Middle frontal gyrus (tissue), 1 donor: ENCODE measurements around the gene FGF2.
"Not testable (repeated sequence)": the region's sequence is repeated elsewhere in the genome, so short reads cannot be mapped to it uniquely, and the experiment has no call there.

ENCODE experiments used
- DNase-seq: peaks from one replicate; pipeline ENCODE4 v3.0.0-alpha.2; 2015; ENCODE audit warnings: low spot score; ENCODE audit errors: extremely low spot score

Gene FGF2

DNA sequence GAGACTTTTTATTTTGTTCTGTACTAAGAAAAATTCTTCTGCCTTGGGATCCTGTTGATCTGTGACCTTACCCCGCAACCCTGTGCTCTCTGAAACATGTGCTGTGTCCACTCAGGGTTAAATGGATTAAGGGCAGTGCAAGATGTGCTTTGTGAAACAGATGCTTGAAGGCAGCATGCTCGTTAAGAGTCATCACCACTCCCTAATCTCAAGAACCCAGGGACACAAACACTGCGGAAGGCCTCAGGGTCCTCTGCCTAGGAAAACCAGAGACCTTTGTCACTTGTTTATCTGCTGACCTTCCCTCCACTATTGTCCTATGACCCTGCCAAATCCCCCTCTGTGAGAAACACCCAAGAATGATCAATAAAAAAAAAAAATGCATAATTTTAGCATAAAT lies 13.8 kb upstream of the FGF2 start:
- DNase-seq, result not testable (repeated sequence)

DNA sequence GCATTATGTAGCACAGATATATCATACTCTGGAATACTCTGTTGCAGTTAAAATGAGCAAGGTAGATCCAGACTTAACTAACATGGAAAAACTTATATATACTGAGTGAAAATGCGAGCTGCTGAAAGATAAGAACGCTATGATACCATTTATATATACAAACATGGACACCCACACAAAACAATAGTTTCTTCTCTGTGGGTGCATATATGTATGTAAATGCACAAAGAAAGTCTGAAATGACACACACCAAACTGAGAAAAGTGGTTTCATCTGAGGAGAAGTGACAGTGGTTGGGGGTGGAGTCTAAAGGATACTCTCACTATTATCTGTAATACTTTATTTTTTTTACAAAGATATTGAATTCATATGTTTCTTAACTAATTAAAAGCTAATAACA lies 12.2 kb upstream of the FGF2 start:
- no peak for DNase-seq

DNA sequence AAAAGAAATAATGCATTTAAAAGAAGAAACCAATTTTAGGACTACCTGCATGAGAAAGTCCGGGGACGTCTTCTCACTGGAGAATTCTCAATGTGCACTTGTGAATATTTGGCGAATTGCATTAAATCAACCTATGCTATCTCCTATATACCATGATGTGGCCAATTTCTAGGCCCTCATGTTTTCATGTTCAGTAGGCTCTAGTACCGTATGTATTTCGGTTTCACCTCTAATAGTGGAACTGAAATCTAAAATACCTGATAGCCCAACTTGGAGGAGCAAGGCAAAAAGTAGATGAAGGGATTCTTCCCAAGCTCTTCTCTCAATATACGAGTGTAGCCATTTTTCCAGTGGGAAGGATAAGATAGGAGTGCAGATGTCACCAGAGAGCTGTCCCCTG lies 11.4 kb upstream of the FGF2 start:
- no peak for DNase-seq

DNA sequence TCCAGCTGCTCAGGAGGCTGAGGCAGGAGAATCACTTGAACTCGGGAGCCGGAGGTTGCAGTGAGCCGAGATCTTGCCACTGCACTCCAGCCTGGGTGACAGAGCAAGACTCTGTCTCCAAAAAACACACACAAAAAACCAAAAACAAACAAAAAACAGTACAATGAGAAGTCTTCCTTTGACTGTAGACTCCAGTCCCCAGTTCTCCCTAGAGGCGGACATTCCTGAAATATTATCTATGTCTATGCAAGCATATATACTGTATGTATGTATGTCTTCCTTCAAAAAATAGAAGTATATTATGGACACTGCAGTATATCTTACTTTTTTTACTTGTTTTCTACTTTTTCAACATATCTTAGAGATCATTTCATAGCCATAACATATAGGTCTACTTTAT lies 10.2 kb upstream of the FGF2 start:
- DNase-seq, result no peak

DNA sequence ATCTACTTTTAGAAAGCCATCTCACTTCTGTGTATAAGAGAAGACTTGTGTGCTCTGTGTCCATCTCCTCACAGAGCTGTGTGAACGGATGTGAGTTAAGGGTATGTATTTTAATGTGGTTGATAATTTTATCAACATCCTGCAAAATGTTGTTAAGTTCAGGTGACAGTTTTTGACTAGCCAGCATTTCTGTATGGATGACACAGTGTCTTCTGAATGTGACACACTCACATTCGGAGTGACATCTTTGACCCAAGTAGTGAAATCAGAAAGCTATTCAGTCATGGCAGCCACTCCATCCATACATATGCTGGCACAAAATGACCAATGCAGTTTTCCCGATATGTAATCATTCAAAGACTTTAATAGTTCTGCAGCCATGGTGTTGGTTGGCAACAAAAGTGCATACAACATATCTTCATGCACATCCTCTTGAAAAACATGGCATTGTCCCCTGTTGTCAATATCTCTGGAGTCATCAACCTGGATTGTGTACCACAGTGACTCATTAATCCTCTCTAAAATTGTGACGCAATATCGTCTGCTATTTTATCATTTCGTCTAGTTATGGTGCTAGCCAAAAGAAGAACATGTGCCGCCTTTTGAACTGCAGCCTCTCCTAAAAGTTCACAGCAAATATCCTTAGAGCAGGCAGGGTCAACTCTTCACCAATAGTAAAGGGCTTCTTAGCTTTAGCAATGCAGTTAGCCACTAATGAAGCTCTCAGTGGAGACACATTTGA lies 6.8 kb upstream of the FGF2 start:
- no peak for DNase-seq

DNA sequence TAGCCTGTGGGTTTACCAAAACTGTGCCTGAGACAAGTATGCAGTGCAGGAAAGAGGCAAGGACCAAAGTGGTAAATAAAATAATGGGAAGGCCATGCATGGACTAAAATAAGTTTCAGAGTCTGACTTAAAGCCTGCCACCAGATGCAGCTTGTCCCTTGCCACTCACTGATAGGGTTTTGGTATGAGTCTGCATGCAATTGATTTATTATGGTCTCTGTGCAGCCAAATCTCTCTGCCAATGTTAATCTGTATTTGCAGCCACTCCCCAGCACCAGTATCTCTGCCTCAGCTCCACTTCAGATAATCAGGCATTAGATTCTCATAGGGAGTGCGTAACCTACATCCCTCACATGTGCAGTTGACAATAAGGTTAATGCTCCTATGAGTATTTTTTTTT lies 5.5 kb upstream of the FGF2 start:
- no peak for DNase-seq

DNA sequence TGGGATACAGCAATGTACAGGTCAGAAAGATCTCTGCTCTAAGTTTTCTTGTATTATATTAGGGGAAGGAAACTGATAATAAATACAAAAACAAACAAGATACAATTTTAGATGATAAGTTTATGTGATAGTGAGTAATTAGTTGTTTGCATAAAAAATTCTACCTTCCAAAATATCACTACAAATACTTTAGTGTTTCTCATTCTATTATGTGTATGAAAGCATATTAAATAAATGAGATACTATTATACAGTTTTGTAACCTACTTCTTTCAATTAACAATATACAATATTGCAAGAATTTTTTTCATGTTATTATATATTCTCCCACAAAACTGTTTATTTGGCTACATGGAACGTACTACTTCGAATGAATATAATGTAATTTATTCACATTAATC lies 4.2 kb upstream of the FGF2 start:
- no peak for DNase-seq

DNA sequence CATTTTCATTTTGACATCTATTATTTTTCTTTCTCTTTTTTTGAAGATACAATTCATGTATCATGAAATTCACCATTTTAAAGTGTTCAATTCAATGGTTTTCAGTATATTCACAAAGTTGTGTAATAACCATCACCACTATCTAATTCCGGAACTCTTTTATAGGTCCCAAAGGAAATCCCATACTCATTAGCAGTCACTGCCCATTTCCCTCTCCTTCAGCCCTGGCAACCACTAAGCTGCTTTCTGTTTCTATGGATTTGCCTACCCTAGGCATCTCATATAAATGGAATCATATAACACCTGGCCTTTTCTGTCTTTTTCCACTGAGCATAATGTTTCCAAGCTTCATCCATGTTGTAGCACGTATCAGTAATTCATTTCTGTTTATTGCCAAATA lies 3.2 kb upstream of the FGF2 start:
- no peak for DNase-seq

DNA sequence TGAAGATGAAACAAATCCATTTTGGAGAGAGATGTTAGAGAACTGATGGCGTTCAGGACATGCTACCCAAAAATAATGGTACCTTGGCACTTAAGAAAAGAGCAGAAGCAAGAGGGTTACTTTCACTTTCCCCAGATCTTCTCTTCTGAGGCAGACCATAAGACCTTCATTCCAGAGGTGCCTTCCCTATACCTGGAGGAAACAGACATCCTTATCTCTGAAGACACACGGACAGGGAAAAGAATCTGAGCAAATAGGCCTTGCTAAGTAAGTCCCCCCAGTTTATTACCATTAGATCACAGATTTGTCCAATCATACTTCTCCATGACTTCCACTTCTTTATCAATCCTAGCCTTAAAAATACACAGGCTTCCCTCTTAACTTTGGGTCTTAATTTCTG lies 2.0 kb upstream of the FGF2 start:
- no peak for DNase-seq

DNA sequence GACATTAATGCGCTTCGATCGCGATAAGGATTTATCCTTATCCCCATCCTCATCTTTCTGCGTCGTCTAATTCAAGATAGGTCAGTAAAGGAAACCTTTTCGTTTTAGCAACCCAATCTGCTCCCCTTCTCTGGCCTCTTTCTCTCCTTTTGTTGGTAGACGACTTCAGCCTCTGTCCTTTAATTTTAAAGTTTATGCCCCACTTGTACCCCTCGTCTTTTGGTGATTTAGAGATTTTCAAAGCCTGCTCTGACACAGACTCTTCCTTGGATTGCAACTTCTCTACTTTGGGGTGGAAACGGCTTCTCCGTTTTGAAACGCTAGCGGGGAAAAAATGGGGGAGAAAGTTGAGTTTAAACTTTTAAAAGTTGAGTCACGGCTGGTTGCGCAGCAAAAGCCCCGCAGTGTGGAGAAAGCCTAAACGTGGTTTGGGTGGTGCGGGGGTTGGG lies 528 bp upstream of the FGF2 start:
- DNase-seq, result no peak

DNA sequence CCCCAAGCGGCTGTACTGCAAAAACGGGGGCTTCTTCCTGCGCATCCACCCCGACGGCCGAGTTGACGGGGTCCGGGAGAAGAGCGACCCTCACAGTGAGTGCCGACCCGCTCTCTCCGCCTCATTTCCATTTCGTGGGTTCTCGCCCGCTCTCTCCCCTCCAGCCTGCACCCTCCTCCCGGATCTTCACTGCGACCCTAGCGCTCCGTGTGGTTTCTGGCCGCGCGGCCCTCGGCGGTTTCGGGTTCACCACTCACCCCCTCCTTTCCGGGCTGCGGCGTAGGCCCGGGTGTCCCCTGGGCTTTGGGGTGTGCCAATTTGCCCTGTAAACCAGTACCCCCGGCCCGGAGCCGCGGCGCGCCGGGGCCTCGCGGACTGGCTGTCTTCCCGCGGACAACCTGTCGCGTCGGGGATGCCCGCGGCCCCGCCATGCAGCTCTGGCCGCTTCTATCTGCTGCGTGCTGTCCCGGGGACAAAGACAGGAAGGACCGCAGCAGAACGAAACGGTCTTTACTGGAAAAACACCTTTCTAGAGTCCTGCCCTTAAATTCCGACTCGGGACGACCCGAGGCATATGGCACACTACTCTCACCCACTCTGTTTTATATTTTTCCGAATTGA lies 737 bp downstream of the FGF2 start:
- no peak for DNase-seq

DNA sequence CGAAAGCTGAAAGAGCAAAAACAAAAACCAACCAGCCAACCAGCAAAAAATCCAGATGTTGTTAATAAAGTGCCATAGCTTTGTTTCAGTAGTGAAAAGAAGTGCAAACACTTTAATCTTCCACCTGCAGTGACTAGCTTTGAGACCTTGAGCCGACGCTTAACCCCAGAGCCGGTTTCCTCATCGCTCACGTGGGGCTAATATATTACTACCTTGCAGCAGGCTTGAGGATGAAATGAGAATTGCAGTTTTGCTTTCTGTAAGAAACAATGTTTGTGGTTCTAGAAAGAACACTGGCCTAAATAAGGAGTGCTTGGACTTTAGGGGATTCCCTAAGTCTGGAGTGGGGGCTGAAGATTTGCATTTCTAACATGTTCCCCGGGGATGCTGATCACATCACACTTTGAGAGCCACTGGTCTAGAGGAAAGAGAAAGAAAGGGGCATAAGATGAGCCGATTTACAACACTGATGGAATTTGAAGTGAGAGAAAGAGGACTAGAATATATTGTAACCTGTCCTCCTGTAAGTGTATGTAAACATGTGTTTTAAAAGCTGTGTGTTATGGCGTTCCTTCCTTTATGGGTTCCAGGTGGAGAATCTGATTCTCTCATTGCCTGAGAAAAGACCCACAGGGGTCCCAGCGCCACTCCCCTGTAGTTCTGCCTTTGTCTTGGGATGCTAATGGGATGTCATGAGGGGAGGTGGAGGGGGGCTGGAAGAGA lies 1.4 kb downstream of the FGF2 start:
- no peak for DNase-seq

DNA sequence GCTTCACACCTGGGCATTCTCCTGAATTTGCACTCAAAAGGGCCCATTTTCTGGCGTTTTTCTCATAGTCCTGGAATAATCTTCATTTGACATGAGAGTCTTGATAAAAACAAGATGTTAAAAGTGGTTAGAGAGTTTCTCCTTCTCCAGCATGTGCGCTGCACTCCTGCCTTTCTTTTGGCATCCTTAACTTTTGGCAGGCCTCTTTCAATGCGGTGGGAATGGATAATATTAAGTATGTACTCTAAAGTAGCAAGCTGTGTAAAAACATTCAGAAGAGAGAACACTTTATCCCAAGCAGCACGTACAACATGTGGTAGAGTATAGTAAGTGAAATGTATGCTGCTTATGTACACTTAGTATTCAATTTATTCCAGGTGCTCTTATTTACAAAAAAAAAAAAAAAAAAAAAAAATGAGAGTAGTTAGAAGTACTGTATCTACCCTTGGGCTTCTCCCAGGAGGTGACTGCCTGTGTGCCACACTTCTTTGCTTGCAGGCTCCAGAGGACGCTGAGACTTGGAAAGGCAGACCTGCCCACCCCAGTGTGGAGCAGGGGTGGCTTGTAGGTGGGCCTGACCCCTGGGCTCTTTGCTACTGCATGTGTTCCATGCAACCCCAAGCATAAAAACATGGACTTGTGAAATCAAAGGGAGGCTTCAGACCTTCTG lies 3.9 kb downstream of the FGF2 start:
- DNase-seq, result no peak

DNA sequence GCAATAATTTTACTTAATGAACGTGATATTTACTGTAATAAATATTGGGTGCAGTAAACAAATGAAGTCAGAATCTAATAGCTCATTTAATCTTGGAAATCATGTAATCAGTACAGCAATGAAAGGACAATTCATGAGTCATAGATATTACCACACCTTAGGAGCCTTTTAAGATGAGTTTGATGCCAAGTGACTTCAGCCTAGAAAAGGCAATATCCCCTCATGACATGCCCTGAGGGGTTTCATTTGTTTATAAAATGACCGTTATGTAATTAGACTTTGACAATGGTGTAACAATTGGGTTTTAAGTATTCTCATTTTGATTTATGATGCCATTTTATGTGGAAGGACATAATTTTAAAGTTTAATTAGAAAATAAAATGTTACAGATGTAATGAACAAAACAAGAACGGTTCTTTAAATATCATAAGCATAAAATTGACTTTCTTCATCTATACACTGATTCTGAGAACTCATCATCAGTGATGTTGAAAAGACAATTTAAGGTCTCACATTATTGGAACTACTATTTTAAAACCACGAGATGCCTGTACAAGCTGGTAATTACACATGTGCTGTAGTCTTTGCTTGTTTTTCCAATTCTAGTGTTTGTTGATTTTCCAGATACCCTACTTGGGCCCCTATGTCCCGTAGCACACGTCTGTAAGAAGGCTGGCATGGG lies 5.0 kb downstream of the FGF2 start:
- no peak for DNase-seq

DNA sequence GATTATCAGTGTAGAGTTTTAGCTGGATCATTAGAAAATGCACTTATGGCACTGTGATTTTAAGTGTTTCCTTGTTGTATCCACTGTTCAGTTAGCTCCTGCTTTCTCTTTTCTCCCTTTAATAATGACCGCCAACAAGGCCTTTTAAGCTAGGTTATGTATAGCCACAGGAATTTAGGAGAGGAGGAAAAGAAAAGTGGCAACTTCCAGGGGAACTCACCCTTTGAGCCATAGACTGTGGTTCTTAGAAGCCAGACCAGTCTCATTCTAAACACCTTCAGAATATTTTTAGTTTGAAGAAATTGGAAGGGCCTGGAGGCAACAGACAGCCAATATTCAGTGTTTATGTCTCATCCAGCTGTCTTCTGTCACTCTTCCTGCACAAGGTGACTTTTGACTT lies 6.1 kb downstream of the FGF2 start:
- no peak for DNase-seq

DNA sequence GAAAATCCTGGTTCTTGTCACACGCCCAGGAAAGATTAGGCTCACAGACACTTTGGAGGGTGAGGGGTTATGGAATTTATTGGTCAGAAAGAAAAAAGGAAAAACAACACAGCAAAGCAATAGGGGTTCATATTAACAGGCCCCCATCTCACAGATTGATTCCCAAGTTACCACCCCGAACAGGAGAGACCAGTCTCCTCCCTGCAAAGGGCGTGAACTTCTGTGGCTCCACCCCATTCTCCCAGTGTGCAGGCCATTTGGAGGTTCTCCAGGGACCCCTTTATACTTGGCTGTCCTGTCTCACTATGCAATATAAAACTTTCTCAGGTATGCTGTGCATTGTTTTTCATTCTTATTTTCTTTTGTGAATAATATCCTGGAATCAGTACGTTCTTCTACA lies 7.4 kb downstream of the FGF2 start:
- DNase-seq, result no peak

DNA sequence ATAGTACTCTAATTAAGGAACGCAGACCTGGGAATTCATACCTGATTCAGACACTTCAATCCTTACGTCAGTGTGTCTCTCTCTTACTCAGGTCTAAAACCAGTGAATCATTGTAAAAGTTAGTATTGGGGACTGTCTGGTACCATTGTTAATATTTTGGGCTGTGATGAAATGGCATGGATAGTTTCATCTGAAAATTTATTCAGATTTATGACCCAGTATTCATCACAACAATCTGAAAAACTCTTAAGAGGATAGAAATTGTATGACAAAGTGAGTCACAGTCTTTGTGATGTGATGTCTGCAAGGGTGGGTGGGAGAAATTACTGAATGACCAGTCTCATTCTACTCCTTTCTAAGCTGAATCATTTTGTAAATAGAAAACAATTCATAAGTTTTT lies 10.3 kb downstream of the FGF2 start:
- DNase-seq, result no peak

DNA sequence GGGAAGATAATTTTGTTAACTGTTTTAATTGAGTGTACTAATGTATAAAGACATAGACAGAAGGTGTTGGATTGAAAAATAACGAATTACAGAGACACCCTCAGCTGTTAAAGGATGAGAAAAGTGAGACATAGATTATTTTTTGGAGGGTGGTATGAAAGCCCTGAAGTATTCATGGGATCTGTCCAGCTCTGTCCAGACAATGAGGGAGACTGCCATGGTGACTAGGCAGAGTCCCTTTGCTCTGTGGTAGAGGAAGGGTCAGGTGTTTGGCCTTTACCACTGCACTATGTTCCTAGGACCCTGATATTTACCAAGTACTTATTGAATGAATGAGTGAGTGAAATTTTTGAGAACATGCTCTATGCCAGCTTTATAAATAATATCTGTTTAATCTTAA lies 11.4 kb downstream of the FGF2 start:
- no peak for DNase-seq

DNA sequence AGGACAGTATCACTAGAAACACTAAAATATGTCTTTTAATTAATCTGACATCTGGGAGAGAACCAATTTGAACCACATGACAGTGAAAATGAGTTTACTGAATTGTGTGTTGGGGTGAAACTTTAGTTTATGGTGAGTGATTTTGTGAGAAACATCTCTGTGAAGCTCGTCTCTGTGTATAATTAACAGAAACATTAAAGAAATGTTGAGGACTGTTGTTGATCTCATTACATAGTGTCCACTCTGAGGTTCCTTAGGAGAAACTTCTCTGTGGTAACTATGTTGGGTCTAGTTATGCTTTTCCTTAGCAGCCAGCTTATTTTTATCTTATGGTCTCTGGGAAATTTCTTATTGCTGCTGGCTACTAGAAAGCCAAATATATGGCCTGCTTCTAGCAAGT lies 15.8 kb downstream of the FGF2 start:
- no peak for DNase-seq

DNA sequence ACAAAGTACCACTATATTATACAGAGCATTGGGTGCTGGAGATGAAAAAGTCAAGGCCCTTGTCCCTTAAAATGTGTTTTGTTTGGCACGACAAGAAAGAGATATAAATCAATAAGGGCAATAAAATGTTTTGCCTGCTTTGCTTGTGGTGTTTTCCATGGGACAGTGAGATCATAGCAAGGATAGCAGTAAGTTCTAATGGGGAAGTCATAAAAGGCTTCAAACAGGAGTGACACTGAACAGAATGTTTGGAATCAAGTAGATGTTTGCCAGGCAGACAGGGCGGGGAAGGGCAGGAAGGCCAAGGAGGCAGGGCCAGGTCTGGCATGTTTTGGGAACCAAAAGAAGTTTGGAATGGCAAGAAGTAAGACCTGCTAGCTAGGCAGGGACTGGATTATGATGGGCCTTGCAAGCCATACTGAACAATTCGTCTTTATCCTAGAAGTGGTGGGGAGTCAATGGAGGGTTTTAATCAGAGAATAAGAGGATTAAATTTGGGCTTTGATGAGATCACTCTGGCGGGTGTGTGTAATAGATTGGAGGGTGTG lies 16.4 kb downstream of the FGF2 start:
- DNase-seq, result no peak

DNA sequence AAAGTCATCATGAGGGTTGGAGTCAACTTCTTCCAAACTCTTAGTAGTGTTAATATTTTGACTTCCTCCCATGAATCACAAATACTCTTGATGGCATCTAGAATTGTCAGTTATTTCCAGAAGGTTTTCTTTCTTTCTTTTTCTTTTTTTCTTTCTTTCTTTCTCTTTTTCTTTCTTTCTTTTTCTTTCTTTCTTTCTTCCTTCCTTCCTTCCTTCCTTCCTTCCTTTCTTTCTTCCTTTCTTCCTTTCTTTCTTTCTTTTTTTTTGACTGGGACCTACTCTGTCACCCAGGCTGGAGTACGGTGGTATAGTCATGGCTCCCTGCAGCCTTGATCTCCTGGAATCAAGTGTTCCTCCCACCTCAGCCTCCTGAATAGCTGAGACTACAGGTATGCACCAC lies 17.8 kb downstream of the FGF2 start:
- DNase-seq, result not testable (repeated sequence)
